AG10803 (cell line): Measurements from ENCODE around the gene RELN.

Experiments
- DNase-seq: peaks from one replicate; pipeline ENCODE4 v3.0.0; 2010; ENCODE audit warnings: low read depth
- H3K4me3 ChIP-seq: 2 replicates; pipeline ENCODE4 v1.5.1; 2011; ENCODE audit warnings: mild to moderate bottlenecking, low read length, control low read depth
- CTCF ChIP-seq: conservative IDR thresholded peaks from 2 replicates; pipeline ENCODE4 v1.5.1; 2011; ENCODE audit warnings: mild to moderate bottlenecking, low read length, control low read depth, inconsistent platforms

Gene RELN

GRCh38 chr7:103577059-103577458, 412.4 kb downstream of the RELN start:
- no peak for DNase-seq
- H3K4me3 ChIP-seq = no peak overlapping the region
- no peak for TF ChIP-seq CTCF

DNA sequence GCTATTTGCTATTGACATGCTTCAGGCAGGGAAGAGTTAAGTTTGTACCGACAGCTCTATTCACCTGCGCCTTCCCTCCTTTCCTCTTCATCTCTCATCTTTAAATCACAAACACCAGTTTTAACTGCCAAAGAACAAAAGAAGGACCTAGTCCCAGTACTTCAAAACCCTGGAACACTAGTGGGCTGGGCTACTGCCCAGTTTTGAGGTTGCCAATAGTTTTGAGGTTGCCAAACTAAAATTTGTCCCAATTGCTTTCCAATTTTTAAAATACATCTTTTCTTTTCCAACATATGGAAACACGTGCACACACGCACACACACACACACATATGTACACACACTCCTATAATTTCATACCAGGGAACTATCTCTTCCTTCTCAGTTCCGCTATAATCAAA, 412.8 kb downstream of the RELN start:
- TF ChIP-seq CTCF = no peak
- no peak overlapping the region for H3K4me3 ChIP-seq
- no peak for DNase-seq

DNA sequence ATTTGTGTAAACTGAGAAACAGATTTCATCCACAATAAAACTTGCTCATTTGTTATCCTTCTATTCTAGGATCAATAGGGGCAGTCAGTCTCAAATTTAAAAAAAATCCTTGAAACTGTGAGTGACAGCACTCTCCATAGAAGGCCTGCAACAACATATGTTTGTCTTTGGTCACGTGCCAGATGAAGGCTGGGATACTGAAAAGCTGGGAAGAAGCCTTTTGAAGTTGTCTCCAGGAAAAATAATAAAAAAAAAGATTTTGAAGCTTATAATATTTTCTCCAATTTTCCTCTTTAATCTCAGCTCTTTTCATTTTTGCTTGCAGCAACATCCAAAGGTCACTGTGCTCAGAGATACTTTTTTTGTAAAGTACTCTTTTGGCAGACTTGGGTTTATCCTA, 414.9 kb downstream of the RELN start:
- no peak for TF ChIP-seq CTCF
- no peak for DNase-seq

DNA sequence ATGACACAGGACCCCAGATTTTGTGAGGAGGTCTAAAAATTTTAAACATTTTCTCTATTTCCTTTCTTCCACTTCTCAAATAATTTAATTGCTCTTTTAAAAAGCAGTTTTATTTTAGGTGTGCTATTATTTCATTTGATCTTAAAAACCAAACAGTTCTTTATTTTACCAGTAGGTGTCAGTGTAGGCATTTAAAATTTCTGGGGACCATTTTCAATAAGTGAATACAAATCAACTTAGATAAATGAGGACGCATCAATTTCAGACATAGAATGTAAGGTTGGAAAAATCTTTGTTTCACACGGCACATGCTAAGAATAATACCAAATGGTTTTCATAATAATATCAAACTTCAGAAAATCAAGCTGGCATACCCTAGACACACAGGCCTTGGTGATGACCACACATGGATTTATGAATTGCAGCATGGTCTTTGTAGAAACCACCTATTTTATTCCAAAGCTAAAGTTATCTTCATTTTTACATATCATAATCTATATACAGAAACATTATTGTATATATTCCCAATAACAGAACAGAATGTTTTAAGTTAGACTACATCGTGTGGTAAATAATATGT, 415.9 kb downstream of the RELN start:
- TF ChIP-seq CTCF = peak; percentile 61
- DNase-seq = peak; percentile 41
- no peak overlapping the region for H3K4me3 ChIP-seq

More for the DNA sequence above, 414.9 kb downstream of the RELN start:
- H3K4me3 ChIP-seq = no peak overlapping the region

- TF ChIP-seq CTCF = no peak
- no peak overlapping the region for H3K4me3 ChIP-seq
- DNase-seq = no peak
These were observed 417.9 kb downstream of the RELN start for GRCh38 chr7:103571586-103571985.

DNA sequence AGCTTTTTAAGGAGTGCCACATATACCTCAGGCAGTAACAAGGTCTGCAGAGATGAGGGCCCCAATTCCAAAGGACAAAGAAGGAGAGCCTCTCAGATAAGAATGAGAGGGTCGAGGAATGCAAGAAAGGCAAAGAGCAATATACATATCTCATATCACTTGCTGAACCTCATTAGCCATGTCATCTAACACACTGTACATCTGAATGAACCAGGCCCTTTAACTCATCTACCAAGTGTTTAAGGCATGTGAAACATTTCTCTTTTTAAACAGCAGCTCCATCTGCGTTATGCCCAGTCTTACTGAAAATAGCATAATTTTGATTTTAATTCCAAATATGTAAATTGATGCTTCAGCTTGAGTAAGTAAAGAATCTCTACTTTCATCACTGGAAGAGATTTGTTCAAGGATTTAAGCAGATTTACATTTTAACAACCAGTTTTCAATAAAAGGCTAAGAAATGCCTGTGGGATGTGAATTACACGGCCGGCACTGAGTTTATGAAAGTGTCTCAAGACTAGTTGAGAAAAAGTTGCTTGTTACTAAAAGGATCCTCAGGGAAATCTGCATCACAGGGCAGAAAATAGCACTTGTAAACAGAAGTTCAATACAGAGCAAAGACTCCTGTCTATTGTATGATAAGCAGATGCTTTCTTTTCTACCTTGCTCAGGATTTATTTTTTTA, 419.7 kb downstream of the RELN start:
- no peak for DNase-seq
- no peak for TF ChIP-seq CTCF
- no peak overlapping the region for H3K4me3 ChIP-seq

- H3K4me3 ChIP-seq = no peak overlapping the region
- no peak for TF ChIP-seq CTCF
- no peak for DNase-seq
These were observed 425.0 kb downstream of the RELN start for GRCh38 chr7:103564416-103564815.
